ENCODE results near the gene THEM4.

The THEM4 gene

DNA sequence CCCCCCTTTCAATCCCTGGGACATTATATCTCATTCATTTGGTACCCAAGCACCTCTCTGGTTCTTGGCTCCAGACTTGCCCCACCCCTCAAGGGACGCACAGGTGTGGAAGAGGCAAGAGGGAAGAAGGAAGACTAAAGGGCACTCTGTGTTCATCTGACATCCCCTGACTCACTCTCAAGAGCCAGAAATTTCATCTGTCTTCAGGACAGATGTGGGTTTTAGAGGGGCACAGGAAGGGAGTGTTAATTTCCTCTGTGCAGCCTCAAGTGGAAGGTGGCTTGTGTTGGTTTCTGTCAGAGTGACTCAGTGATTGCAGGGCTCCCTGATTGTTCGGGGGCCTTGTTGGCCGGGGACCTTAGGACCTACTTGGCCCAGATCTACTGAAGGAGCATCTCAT, 72.1 kb downstream of the THEM4 start:
- no peak for DNase-seq (ENCODE audit: low read depth)

DNA sequence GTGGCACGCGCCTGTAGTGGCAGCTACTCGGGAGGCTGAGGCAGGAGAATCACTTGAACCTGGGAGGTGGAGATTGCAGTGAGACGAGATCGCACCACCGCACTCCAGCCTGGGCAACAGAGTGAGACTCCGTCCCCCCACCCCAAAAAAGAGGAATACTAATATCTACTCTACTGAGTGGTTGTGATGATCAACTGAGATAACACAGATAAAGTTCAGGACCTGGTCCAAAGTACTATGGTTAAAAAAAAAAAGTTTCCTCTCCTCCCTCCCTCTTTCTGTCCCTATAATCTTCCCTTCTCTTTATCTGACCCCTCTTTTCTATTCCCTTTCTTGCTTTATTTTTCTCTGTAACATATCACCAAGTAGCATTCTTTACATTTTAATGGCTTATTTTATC, 73.7 kb downstream of the THEM4 start:
- TF ChIP-seq, protein P1, sequence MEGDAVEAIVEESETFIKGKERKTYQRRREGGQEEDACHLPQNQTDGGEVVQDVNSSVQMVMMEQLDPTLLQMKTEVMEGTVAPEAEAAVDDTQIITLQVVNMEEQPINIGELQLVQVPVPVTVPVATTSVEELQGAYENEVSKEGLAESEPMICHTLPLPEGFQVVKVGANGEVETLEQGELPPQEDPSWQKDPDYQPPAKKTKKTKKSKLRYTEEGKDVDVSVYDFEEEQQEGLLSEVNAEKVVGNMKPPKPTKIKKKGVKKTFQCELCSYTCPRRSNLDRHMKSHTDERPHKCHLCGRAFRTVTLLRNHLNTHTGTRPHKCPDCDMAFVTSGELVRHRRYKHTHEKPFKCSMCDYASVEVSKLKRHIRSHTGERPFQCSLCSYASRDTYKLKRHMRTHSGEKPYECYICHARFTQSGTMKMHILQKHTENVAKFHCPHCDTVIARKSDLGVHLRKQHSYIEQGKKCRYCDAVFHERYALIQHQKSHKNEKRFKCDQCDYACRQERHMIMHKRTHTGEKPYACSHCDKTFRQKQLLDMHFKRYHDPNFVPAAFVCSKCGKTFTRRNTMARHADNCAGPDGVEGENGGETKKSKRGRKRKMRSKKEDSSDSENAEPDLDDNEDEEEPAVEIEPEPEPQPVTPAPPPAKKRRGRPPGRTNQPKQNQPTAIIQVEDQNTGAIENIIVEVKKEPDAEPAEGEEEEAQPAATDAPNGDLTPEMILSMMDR (IDR thresholded peaks at IDR 0.05; ENCODE audit: low read depth, low read length, missing control alignments): no peak
- in situ Hi-C loops (cut with HindIII; ENCODE audit: low sequenced_read_pairs): no loop called here
- no peak for DNase-seq (ENCODE audit: low read depth)
- no peak overlapping the region for H3K4me3 ChIP-seq (ENCODE audit: low read depth, low read length)

More for the DNA sequence above, 72.1 kb downstream of the THEM4 start:
- TF ChIP-seq, protein P1 (IDR thresholded peaks at IDR 0.05; ENCODE audit: low read depth, low read length, missing control alignments): no peak
- in situ Hi-C loops (cut with HindIII; ENCODE audit: low sequenced_read_pairs): no loop called here
- no peak overlapping the region for H3K4me3 ChIP-seq (ENCODE audit: low read depth, low read length)

DNA sequence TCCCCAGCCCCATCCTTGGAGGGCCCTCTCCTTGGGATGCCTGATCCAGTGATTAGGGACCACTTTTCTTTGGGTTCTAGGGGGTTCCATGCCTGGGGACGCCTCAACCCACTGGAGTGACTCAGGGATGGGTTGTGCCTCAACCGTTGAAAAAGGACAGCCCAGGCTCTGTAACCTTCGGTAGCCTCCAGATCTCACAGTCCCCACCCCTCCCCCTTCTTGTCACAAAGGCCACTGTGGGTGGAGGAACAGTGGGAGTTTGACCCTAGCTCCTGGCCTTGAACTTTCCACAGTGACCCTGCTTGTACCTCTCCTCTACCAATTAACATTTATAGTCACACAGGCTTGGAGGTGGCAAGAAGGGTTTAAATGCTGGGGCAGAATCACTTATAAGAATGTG, 75.1 kb downstream of the THEM4 start:
- no peak for DNase-seq (ENCODE audit: low read depth)
- TF ChIP-seq, protein P1 (IDR thresholded peaks at IDR 0.05; ENCODE audit: low read depth, low read length, missing control alignments): no peak
- in situ Hi-C loops (cut with HindIII; ENCODE audit: low sequenced_read_pairs): no loop called here
- no peak overlapping the region for H3K4me3 ChIP-seq (ENCODE audit: low read depth, low read length)

DNA sequence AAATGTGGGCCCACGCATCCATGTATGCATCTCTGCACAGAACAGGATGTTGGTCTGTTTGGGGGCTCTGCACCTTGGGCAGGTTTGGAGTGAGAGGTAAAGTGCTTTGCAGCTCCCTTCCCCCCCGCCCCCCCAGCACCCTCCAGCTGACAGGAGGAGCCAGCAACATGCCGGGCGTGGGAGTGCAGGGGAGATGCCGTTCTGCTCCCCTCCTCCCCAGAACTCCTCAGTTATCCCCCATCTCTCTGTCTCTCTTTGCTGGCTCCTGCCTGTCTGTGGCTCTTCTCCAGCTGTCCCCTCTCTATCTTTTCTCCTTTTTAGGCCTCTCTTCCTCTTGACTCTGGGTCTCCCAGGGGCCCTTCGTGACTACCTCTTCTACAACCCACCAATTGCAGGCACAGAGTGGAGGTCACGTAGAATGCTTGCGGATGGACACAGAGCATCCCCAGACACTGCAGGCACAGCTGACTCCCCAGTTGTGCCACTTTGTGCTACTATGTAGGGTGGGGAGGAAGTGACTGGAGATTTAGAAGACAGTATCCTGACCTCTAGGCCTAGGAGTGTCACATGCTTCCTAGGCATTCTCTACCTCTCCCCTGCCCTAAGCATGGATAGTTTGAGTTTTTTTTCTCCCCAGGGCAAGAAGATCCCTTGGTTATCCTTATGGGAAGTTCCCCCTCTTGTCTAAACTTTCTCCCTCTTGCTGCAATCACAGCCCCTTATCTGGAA, 76.0 kb downstream of the THEM4 start:
- in situ Hi-C loops (cut with HindIII; ENCODE audit: low sequenced_read_pairs): no loop called here
- no peak for DNase-seq (ENCODE audit: low read depth)
- TF ChIP-seq, protein P1 (IDR thresholded peaks at IDR 0.05; ENCODE audit: low read depth, low read length, missing control alignments): no peak
- H3K4me3 ChIP-seq (ENCODE audit: low read depth, low read length): no peak overlapping the region

DNA sequence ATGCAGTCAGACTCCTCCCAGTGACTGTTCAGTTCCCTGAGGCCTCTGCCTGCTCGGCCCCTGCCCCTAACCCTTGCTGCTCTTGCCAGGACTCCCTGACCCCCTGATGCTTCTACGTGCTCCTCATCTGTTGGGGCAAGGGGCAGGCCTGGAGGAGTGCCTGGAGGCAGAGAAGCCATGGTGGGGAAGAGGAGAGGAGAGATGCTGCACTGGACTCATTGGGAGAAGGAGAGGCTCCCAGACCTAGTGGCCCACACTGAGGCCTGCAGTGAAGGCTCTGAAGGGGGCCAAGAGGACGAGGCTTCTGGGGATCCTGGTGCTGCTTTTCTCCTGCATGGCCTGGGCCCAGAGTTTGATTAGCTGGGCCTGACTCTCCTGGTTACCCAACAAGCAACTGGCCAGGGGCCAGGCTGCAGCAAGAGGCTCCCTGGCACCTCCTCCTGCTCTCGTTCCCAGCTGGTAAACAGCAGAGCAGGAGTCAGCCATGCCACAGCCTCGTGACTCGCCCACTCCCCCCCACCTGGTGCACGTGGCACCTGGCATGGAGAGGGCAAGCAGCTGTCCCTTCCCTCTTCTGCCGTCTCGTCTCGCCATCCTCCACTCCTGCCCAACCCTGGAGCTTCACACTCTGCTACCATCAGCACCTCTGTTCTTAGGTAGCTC, 76.9 kb downstream of the THEM4 start:
- TF ChIP-seq, protein P1 (IDR thresholded peaks at IDR 0.05; ENCODE audit: low read depth, low read length, missing control alignments): no peak
- in situ Hi-C loops (cut with HindIII; ENCODE audit: low sequenced_read_pairs): no loop called here
- H3K4me3 ChIP-seq (ENCODE audit: low read depth, low read length): no peak overlapping the region
- DNase-seq (ENCODE audit: low read depth): no peak

DNA sequence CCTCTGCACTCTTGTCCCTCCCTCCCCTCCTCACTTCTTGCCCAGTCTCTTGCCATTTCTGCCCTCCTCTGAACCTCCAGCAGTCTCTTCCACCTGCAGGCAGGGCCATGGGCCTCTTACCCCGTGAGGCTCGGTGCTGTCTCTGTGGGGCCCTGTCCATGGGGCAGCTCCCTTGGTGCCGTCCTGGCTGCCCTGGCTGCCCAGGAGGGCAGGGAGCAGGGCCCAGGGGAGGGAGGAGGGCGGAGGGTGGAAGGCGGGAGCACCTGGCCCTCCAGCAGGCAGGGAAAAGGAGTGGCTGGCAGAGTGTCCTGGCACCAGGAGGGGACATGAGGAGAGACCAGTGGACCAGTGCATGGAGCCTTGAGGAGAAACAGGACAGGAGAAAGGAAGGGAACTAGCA, 77.7 kb downstream of the THEM4 start, which contains the start of gene RORC:
RORC (minus strand) TSS at position 198 of the 400 bp plus-strand sequence; CDS start at position 160, 38 bp downstream.
- no peak within 1 kb of the TSS for H3K4me3 ChIP-seq (ENCODE audit: low read depth, low read length)
- in situ Hi-C loops (cut with HindIII; ENCODE audit: low sequenced_read_pairs): no loop called here
- no peak for DNase-seq (ENCODE audit: low read depth)
- TF ChIP-seq, protein P1 (IDR thresholded peaks at IDR 0.05; ENCODE audit: low read depth, low read length, missing control alignments): no peak

Measured in astrocyte of the cerebellum (primary cell).